HEK293 (cell line): ENCODE results near the gene CACNA1C.

Experiments
- CTCF ChIA-PET: fragments of 350-600 bp; formaldehyde crosslinking; extraction: SDS; loops from one replicate; lab custom pipeline; 2021; ENCODE audit warnings: antibody characterized with exemption; lab: Yijun Ruan, JAX
- POLR2A ChIA-PET: fragments of 300-600 bp; formaldehyde crosslinking; extraction: SDS; loops from one replicate; lab custom pipeline; 2020; ENCODE audit warnings: antibody characterized with exemption, inconsistent platforms; lab: Yijun Ruan, JAX
- H3K27ac ChIP-seq: fragments of 200-500 bp; sonication (Bioruptor generic); 2 replicates; pipeline ENCODE4 v1.5.1; 2014; ENCODE audit warnings: low read depth, low read length, control low read depth, inconsistent platforms; ENCODE audit errors: extremely low read depth
- H3K36me3 ChIP-seq, 2 experiments: fragments of 200-500 bp in 1 of 2; sonication (Bioruptor generic) in 1 of 2; 1 replicate in 1 of 2; 2 replicates in 1 of 2; pipeline ENCODE4 v1.5.1; 2014 to 2017; ENCODE audit warnings: inconsistent platforms in 2 of 2, low read length in 2 of 2; ENCODE audit not compliant: control insufficient read depth in 2 of 2, insufficient read depth in 1 of 2
- H3K4me1 ChIP-seq: fragments of 200-500 bp; sonication (Bioruptor generic); 2 replicates; pipeline ENCODE4 v1.5.1; 2014; ENCODE audit warnings: mild to moderate bottlenecking, low read length, inconsistent platforms; ENCODE audit not compliant: control insufficient read depth, insufficient read depth
- H3K4me3 ChIP-seq: 2 replicates; pipeline ENCODE4 v1.5.1; 2011; ENCODE audit warnings: low read depth, mild to moderate bottlenecking, control low read depth, low read length, moderate library complexity
- H3K9me3 ChIP-seq: fragments of 200-500 bp; sonication (Bioruptor generic); 2 replicates; pipeline ENCODE4 v1.5.1; 2014; ENCODE audit warnings: low read depth, low read length, inconsistent platforms; ENCODE audit not compliant: control insufficient read depth, insufficient read depth
- GLIS1 ChIP-seq: fragments of 450-650 bp; formaldehyde crosslinking; IDR thresholded peaks from 2 replicates; pipeline ENCODE4 v1.5.1; 2016; ENCODE audit warnings: missing biosample characterization, missing genetic modification characterization
- HIC1 ChIP-seq: fragments of 450-650 bp; formaldehyde crosslinking; IDR thresholded peaks from 2 replicates; pipeline ENCODE4 v1.5.1; 2016; ENCODE audit warnings: missing biosample characterization, missing genetic modification characterization
- KLF9 ChIP-seq: fragments of 450-650 bp; formaldehyde crosslinking; IDR thresholded peaks from 2 replicates; pipeline ENCODE4 v1.5.1; 2016; ENCODE audit warnings: missing biosample characterization, missing genetic modification characterization, low read depth
- REST ChIP-seq: fragments of 450-650 bp; formaldehyde crosslinking; IDR thresholded peaks from 2 replicates; pipeline ENCODE4 v1.5.1; 2016; ENCODE audit warnings: missing biosample characterization, missing genetic modification characterization
- YY1 ChIP-seq: fragments of 450-650 bp; formaldehyde crosslinking; IDR thresholded peaks from 2 replicates; pipeline ENCODE4 v1.5.1; 2018; ENCODE audit warnings: missing biosample characterization, missing genetic modification characterization
- ZBTB44 ChIP-seq: fragments of 450-650 bp; IDR thresholded peaks from 2 replicates; pipeline ENCODE4 v1.5.1; 2018; ENCODE audit warnings: missing biosample characterization, mild to moderate bottlenecking, missing genetic modification characterization
- ZBTB48 ChIP-seq: fragments of 450-650 bp; formaldehyde crosslinking; IDR thresholded peaks from 2 replicates; pipeline ENCODE4 v1.5.1; 2016; ENCODE audit warnings: missing biosample characterization, missing genetic modification characterization
- ZNF184 ChIP-seq: fragments of 450-650 bp; IDR thresholded peaks from 2 replicates; pipeline ENCODE4 v1.5.1; 2018; ENCODE audit warnings: missing biosample characterization, mild to moderate bottlenecking, missing genetic modification characterization
- ZNF202 ChIP-seq: fragments of 450-650 bp; formaldehyde crosslinking; IDR thresholded peaks from 2 replicates; pipeline ENCODE4 v1.5.1; 2016; ENCODE audit warnings: missing biosample characterization, missing genetic modification characterization, borderline replicate concordance
- ZNF248 ChIP-seq: fragments of 450-650 bp; formaldehyde crosslinking; IDR thresholded peaks from 2 replicates; pipeline ENCODE4 v1.5.1; 2017; ENCODE audit warnings: missing biosample characterization, missing genetic modification characterization
- ZNF362 ChIP-seq: fragments of 450-650 bp; formaldehyde crosslinking; IDR thresholded peaks from 2 replicates; pipeline ENCODE4 v1.5.1; 2016; ENCODE audit warnings: missing biosample characterization, missing genetic modification characterization
- ZNF426 ChIP-seq: fragments of 450-650 bp; formaldehyde crosslinking; IDR thresholded peaks from 2 replicates; pipeline ENCODE4 v1.5.1; 2017; ENCODE audit warnings: missing biosample characterization, missing genetic modification characterization, mild to moderate bottlenecking, inconsistent platforms, moderate library complexity
- ZNF433 ChIP-seq: fragments of 450-650 bp; formaldehyde crosslinking; IDR thresholded peaks from 2 replicates; pipeline ENCODE4 v1.5.1; 2016; ENCODE audit warnings: missing biosample characterization, missing genetic modification characterization, low read depth
- ZNF449 ChIP-seq: fragments of 450-650 bp; formaldehyde crosslinking; IDR thresholded peaks from 2 replicates; pipeline ENCODE4 v1.5.1; 2017; ENCODE audit warnings: missing biosample characterization, mild to moderate bottlenecking, missing genetic modification characterization, moderate library complexity
- ZNF548 ChIP-seq: fragments of 450-650 bp; formaldehyde crosslinking; IDR thresholded peaks from 2 replicates; pipeline ENCODE4 v1.5.1; 2016; ENCODE audit warnings: missing biosample characterization, missing genetic modification characterization
- ZNF555 ChIP-seq: fragments of 450-650 bp; formaldehyde crosslinking; conservative IDR thresholded peaks from 2 replicates; pipeline ENCODE4 v1.5.1; 2017; ENCODE audit warnings: missing biosample characterization, mild to moderate bottlenecking, missing genetic modification characterization, inconsistent platforms
- ZNF596 ChIP-seq: fragments of 450-650 bp; IDR thresholded peaks from 2 replicates; pipeline ENCODE4 v1.5.0; 2018; ENCODE audit warnings: missing biosample characterization, mild to moderate bottlenecking, missing genetic modification characterization, moderate library complexity

The CACNA1C gene

GRCh38 chr12:2039034-2039433, 13.8 kb upstream of the CACNA1C start:
- TF ChIP-seq GLIS1 (tag by site-specific recombination): no peak
- no peak for TF ChIP-seq ZBTB48 (tag by site-specific recombination)
- no peak for TF ChIP-seq REST (tag by site-specific recombination)
- no peak for TF ChIP-seq ZBTB44
- TF ChIP-seq KLF9 (tag by site-specific recombination): no peak
- TF ChIP-seq ZNF184 (tag by site-specific recombination): no peak
- TF ChIP-seq HIC1 (tag by site-specific recombination): no peak
- no peak for TF ChIP-seq ZNF596 (tag by site-specific recombination)
- no peak for TF ChIP-seq ZNF362 (tag by site-specific recombination)
- TF ChIP-seq YY1: no peak
- TF ChIP-seq ZNF548 (tag by site-specific recombination): no peak
- TF ChIP-seq ZNF248 (tag by site-specific recombination): no peak
- no peak for TF ChIP-seq ZNF449 (tag by site-specific recombination)
- TF ChIP-seq ZNF202 (tag by site-specific recombination): no peak
- TF ChIP-seq ZNF555 (tag by site-specific recombination): no peak
- no peak for TF ChIP-seq ZNF426 (tag by site-specific recombination)
- no peak for TF ChIP-seq ZNF433
- CTCF ChIA-PET: interaction anchor here (0.6 kb wide), 2 partner anchors 8 to 251 kb away, joined by 3 read pairs; no protein-coding TSS in a partner anchor
- H3K4me3 ChIP-seq: no peak overlapping the region
- H3K36me3 ChIP-seq: no peaks in the 10 kb centered on the region
- POLR2A ChIA-PET: no interaction called here
- 0 out of 2 replicates have a peak, but pooled peaks cover 4% of the 10 kb centered on the region for H3K4me1 ChIP-seq
- no peaks in the 10 kb centered on the region for H3K9me3 ChIP-seq
- H3K27ac ChIP-seq: no peak overlapping the region
